GM12878 (cell line): ENCODE results near the gene SPTAN1. TPM values are rescaled to one million over a fixed set of nuclear protein-coding genes. Genes with fewer than 3 reads are reported as not detected.

ENCODE experiments used
- ATAC-seq: fragments of 200-7000 bp; cut with Tn5 transposase; 3 replicates; pipeline ENCODE4 v1.9.1; 2020; ENCODE audit warnings: mild to moderate bottlenecking, moderate library complexity
- BruUV-seq: library from RNA; stranded (reverse); fragments of 400-500 nt; replicated peaks from 2 replicates; lab custom pipeline; 2021; lab: Mats Ljungman, UMichigan
- CTCF ChIA-PET: fragments of 300-600 bp; sonication (Branson Sonifier 250); formaldehyde crosslinking; extraction: SDS; loops from one replicate; lab custom pipeline; 2021; ENCODE audit warnings: inconsistent platforms; lab: Yijun Ruan, JAX
- POLR2A ChIA-PET: fragments of 350-600 bp; formaldehyde crosslinking; extraction: SDS; loops from one replicate; lab custom pipeline; 2021; ENCODE audit warnings: inconsistent platforms; lab: Charles Lee
- RAD21 ChIA-PET: fragments of 300-600 bp; sonication (Branson Sonifier 250); formaldehyde crosslinking; loops from one replicate; lab custom pipeline; 2023; ENCODE audit warnings: antibody characterized with exemption; ENCODE audit not compliant: unreplicated experiment; lab: Charles Lee
- SMC1A ChIA-PET: fragments of 300-600 bp; sonication (Branson Sonifier 250); formaldehyde crosslinking; loops from one replicate; lab custom pipeline; 2023; ENCODE audit not compliant: unreplicated experiment, uncharacterized antibody; lab: Charles Lee
- DNase-seq: peaks from one replicate; pipeline ENCODE4 v3.0.0-alpha.2; 2011; ENCODE audit warnings: low read depth, low spot score
- FAIRE-seq: peaks from 3 replicates; lab custom pipeline; 2011; peaks lifted over from hg19 to GRCh38; lab: Jason Lieb, UNC
- H2AFZ ChIP-seq: 2 replicates; pipeline ENCODE4 v1.6.0; 2011; ENCODE audit warnings: low read depth, low read length, control low read depth; ENCODE audit not compliant: control insufficient read depth
- H3K27ac ChIP-seq: 2 replicates; pipeline ENCODE4 v1.5.1; 2011; ENCODE audit warnings: control low read depth; ENCODE audit not compliant: control insufficient read depth, insufficient read depth
- H3K27me3 ChIP-seq, 2 experiments: replicated peaks in 1 of 2; 2 replicates each; pipeline versions ENCODE4 v1.6.0 to v1.6.1; 2011; ENCODE audit warnings: low read length in 1 of 2; ENCODE audit not compliant: control insufficient read depth in 2 of 2, insufficient read depth in 2 of 2
- H3K36me3 ChIP-seq, 2 experiments: 2 replicates each; pipeline ENCODE4 v1.5.1; 2011; ENCODE audit warnings: low read length in 1 of 2; ENCODE audit not compliant: control insufficient read depth in 2 of 2, insufficient read depth in 2 of 2
- H3K4me1 ChIP-seq: 2 replicates; pipeline ENCODE4 v1.6.1; 2011; ENCODE audit warnings: mild to moderate bottlenecking, low read length, moderate library complexity, mixed read lengths; ENCODE audit not compliant: control insufficient read depth, insufficient read depth
- H3K4me2 ChIP-seq: 2 replicates; pipeline ENCODE4 v1.6.0; 2011; ENCODE audit warnings: control low read depth; ENCODE audit not compliant: control insufficient read depth, insufficient read depth
- H3K4me3 ChIP-seq: fragments of 200-600 bp; sonication (generic); 2 replicates; pipeline ENCODE4 v1.5.1; 2016
- H3K79me2 ChIP-seq: 2 replicates; pipeline ENCODE4 v1.6.0; 2011; ENCODE audit warnings: low read length; ENCODE audit not compliant: control insufficient read depth, insufficient read depth
- H3K9ac ChIP-seq: 2 replicates; pipeline ENCODE4 v1.8.0; 2011; ENCODE audit warnings: low read length, control low read depth, mixed read lengths; ENCODE audit not compliant: control insufficient read depth, insufficient read depth
- H3K9me3 ChIP-seq: replicated peaks from 3 replicates; pipeline ENCODE4 v1.5.1; 2011; ENCODE audit warnings: mild to moderate bottlenecking, low read length; ENCODE audit not compliant: control insufficient read depth, insufficient read depth
- H4K20me1 ChIP-seq: 2 replicates; pipeline ENCODE4 v1.6.0; 2011; ENCODE audit not compliant: control insufficient read depth, insufficient read depth
- ATF2 ChIP-seq: IDR thresholded peaks from 2 replicates; pipeline ENCODE4 v1.6.1; 2012; ENCODE audit warnings: low read length, inconsistent platforms
- ATF3 ChIP-seq: IDR thresholded peaks from 2 replicates; pipeline ENCODE4 v1.6.1; 2011; ENCODE audit warnings: low read depth, mild to moderate bottlenecking, low read length, moderate library complexity, borderline replicate concordance; ENCODE audit errors: extremely low read depth
- BHLHE40 ChIP-seq, 2 experiments: fragments of 450-650 bp in 1 of 2; IDR thresholded peaks; 2 replicates each; pipeline ENCODE4 v1.6.1; 2011 to 2017; ENCODE audit warnings: low read depth in 2 of 2, borderline replicate concordance in 1 of 2, improper control_type of control experiment in 1 of 2, low read length in 1 of 2, mild to moderate bottlenecking in 1 of 2
- CBX5 ChIP-seq: sonication (generic); IDR thresholded peaks from 2 replicates; pipeline ENCODE4 v1.6.1; 2016; ENCODE audit warnings: low read depth, moderate library complexity, mild to moderate bottlenecking, inconsistent platforms
- CUX1 ChIP-seq: IDR thresholded peaks from 2 replicates; pipeline ENCODE4 v1.6.1; 2012; ENCODE audit warnings: improper control_type of control experiment, low read depth, low read length; ENCODE audit not compliant: insufficient replicate concordance
- EED ChIP-seq: sonication (generic); IDR thresholded peaks from 2 replicates; pipeline ENCODE4 v1.6.1; 2016; ENCODE audit warnings: antibody characterized with exemption, low read depth
- EZH2 ChIP-seq: IDR thresholded peaks from 2 replicates; pipeline ENCODE4 v1.6.1; 2012; ENCODE audit warnings: low read depth, mild to moderate bottlenecking, control low read depth, inconsistent platforms, low read length, borderline replicate concordance; ENCODE audit not compliant: control insufficient read depth
- NFYA ChIP-seq: IDR thresholded peaks from 2 replicates; pipeline ENCODE4 v1.6.1; 2011; ENCODE audit warnings: low read depth, mild to moderate bottlenecking, low read length, improper control_type of control experiment, borderline replicate concordance
- NFYB ChIP-seq: IDR thresholded peaks from 2 replicates; pipeline ENCODE4 v1.6.1; 2011; ENCODE audit warnings: low read depth, mild to moderate bottlenecking, low read length, improper control_type of control experiment, moderate library complexity; ENCODE audit not compliant: insufficient read depth
- PAX8 ChIP-seq: fragments of 450-650 bp; IDR thresholded peaks from 2 replicates; pipeline ENCODE4 v1.6.1; 2017; ENCODE audit warnings: mild to moderate bottlenecking, moderate library complexity
- RBBP5 ChIP-seq: fragments of 200-600 bp; sonication (generic); conservative IDR thresholded peaks from 2 replicates; pipeline ENCODE4 v1.6.1; 2016
- SUPT20H ChIP-seq: IDR thresholded peaks from 2 replicates; pipeline ENCODE4 v1.6.1; 2011; ENCODE audit warnings: low read depth, mild to moderate bottlenecking, low read length, moderate library complexity, borderline replicate concordance; ENCODE audit not compliant: control insufficient read depth
- ZNF207 ChIP-seq: fragments of 450-650 bp; IDR thresholded peaks from 2 replicates; pipeline ENCODE4 v1.6.1; 2014; ENCODE audit warnings: antibody characterized with exemption, mild to moderate bottlenecking, borderline replicate concordance
- ZNF274 ChIP-seq: IDR thresholded peaks from one replicate; pipeline ENCODE4 v1.8.0; 2011; ENCODE audit not compliant: insufficient read length, insufficient read depth
- WGBS: methylation state at CpG from one replicate; pipeline ENCODE4 v1.1.6; 2016; ENCODE audit warnings: low lambda C conversion rate; ENCODE audit not compliant: insufficient replicate concordance, insufficient coverage; ENCODE audit errors: missing lambda C conversion rate; 5-methylcytosine and 5-hydroxymethylcytosine counted together
- in situ Hi-C: fragments of 300-500 bp; cut with MboI; formaldehyde crosslinking; loops from 9 replicates; pipeline ENCODE4 v1.14.3; 2018; ENCODE audit warnings: mixed read lengths
- intact Hi-C: fragments of 100-400 bp; cut with micrococcal nuclease; formaldehyde crosslinking; loops from one replicate; pipeline ENCODE4 v1.14.2; 2022; ENCODE audit not compliant: unreplicated experiment
- polyA plus RNA-seq, 11 experiments: library from polyadenylated mRNA; depleted of rRNA in 4 of 11; unstranded in 6 of 11; stranded (reverse) in 5 of 11; fragments of >200 nt; fragmentation: Nextera tagmentation in 4 of 11; fragmentation: Illumina TruSeq in 1 of 11; extraction: Ambion mirVana in 4 of 11; extraction: Trizol in 1 of 11; gene quantifications; 1 replicate in 1 of 11; 2 replicates in 10 of 11; pipeline versions ENCODE4 v1.2.1 to v1.2.3, GENCODE V29; 2011 to 2016; ENCODE audit warnings: inconsistent platforms in 2 of 11, missing spikeins in 2 of 11, low read depth in 1 of 11
- total RNA-seq, 4 experiments: library from RNA; depleted of rRNA in 3 of 4; stranded (reverse); fragments of >200 nt in 3 of 4; fragmentation: Illumina TruSeq in 1 of 4; extraction: Trizol in 1 of 4; gene quantifications; 2 replicates each; pipeline versions ENCODE4 v1.2.1 to v1.2.3, GENCODE V29; 2013 to 2021

Gene SPTAN1
- total and polyA plus RNA-seq, 10 of the 15 experiments (the other 5 are each of a cell fraction or from before 2014, with no cell fraction given), result 18.7 to 156 (median 73.6) TPM

- TF ChIP-seq CBX5 (no peak), ATF2 (no peak), ATF3 (no peak), NFYA (no peak)
- TF ChIP-seq, all 136 proteins: peak for 0
Measured at GRCh38 chr9:128675382-128675781, 123.0 kb downstream of the SPTAN1 start (continued).

GRCh38 chr9:128677794-128678193, 125.4 kb downstream of the SPTAN1 start:
- ChIA-PET CTCF (no interaction called here), RAD21 (no interaction called here), SMC1A (interaction anchor here (0.6 to 0.7 kb wide), 3 partner anchors 31 to 225 kb away, joined by 3 read pairs; no protein-coding TSS in a partner anchor), POLR2A (interaction anchor here (0.6 kb wide), 1 partner anchor 16 kb away, joined by 3 read pairs; no protein-coding TSS in a partner anchor)
- Histone ChIP-seq H3K36me3 (0 out of 4 replicates have a peak, but pooled peaks cover 0 to 4% of the 10 kb centered on the region in 2 experiments), H3K4me3 (no peak overlapping the region), H3K9ac (no peak overlapping the region), H2AFZ (no peak overlapping the region), H3K27me3 (no peaks in the 10 kb centered on the region), H3K9me3 (no peaks in the 10 kb centered on the region), H3K4me1 (no peaks in the 10 kb centered on the region), H4K20me1 (no peaks in the 10 kb centered on the region), H3K79me2 (peaks cover 13% of the 10 kb centered on the region), H3K4me2 (no peak overlapping the region), H3K27ac (no peak overlapping the region)
- ATAC-seq (no peak), DNase-seq (no peak), FAIRE-seq (no peak)
- WGBS, result 87% methylated on average over 5 of the region's 10 CpGs
- intact Hi-C loops (no loop called here), in situ Hi-C loops (no loop called here)
- no TSS peak for BruUV-seq
- TF ChIP-seq SUPT20H (no peak), BHLHE40 (IDR thresholded peaks at IDR 0.05; ENCODE audit: borderline replicate concordance in 1 of 2, low read depth in 2 of 2, low read length in 1 of 2) (no peak), EED (no peak), PAX8 (no peak), ZNF207 (no peak), EZH2 (no peak), RBBP5 (no peak), NFYB (no peak), CUX1 (no peak), ZNF274 (no peak)
